Measurements from ENCODE around the gene LONRF2.

The LONRF2 gene

DNA sequence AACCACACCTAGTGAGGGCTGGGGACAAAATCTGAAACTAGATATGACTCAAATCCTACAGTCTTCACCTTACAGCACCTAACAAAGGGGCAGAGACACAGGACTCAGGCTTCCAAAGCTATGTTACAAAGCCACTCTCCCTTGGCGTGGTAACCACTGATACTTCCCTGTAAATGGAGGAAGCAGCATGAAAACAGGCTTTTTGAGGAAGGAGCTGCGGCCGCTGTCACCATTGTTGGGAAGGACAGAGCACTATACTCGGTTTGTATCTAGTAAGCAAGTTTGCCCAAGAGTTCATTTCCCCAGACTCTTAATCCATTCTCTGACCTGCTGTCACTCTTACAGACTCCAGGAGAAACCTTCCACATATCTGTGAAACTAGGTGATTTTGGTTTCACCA lies 60.3 kb downstream of the LONRF2 start:
- H3K27me3 ChIP-seq (replicated peaks; ENCODE audit: control insufficient read depth, insufficient read depth, low read length): no peaks in the 10 kb centered on the region
- H3K4me3 ChIP-seq (replicated peaks; ENCODE audit: low read depth, low read length): no peak overlapping the region
- DNase-seq (ENCODE audit: extremely low read depth, insufficient read length): no peak
- H3K36me3 ChIP-seq (ENCODE audit: control insufficient read depth, insufficient read depth, low read length): no peaks in the 10 kb centered on the region
- TF ChIP-seq, protein P1, sequence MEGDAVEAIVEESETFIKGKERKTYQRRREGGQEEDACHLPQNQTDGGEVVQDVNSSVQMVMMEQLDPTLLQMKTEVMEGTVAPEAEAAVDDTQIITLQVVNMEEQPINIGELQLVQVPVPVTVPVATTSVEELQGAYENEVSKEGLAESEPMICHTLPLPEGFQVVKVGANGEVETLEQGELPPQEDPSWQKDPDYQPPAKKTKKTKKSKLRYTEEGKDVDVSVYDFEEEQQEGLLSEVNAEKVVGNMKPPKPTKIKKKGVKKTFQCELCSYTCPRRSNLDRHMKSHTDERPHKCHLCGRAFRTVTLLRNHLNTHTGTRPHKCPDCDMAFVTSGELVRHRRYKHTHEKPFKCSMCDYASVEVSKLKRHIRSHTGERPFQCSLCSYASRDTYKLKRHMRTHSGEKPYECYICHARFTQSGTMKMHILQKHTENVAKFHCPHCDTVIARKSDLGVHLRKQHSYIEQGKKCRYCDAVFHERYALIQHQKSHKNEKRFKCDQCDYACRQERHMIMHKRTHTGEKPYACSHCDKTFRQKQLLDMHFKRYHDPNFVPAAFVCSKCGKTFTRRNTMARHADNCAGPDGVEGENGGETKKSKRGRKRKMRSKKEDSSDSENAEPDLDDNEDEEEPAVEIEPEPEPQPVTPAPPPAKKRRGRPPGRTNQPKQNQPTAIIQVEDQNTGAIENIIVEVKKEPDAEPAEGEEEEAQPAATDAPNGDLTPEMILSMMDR (IDR thresholded peaks at IDR 0.05; ENCODE audit: insufficient read depth, low read length, poor library complexity, severe bottlenecking): no peak

DNA sequence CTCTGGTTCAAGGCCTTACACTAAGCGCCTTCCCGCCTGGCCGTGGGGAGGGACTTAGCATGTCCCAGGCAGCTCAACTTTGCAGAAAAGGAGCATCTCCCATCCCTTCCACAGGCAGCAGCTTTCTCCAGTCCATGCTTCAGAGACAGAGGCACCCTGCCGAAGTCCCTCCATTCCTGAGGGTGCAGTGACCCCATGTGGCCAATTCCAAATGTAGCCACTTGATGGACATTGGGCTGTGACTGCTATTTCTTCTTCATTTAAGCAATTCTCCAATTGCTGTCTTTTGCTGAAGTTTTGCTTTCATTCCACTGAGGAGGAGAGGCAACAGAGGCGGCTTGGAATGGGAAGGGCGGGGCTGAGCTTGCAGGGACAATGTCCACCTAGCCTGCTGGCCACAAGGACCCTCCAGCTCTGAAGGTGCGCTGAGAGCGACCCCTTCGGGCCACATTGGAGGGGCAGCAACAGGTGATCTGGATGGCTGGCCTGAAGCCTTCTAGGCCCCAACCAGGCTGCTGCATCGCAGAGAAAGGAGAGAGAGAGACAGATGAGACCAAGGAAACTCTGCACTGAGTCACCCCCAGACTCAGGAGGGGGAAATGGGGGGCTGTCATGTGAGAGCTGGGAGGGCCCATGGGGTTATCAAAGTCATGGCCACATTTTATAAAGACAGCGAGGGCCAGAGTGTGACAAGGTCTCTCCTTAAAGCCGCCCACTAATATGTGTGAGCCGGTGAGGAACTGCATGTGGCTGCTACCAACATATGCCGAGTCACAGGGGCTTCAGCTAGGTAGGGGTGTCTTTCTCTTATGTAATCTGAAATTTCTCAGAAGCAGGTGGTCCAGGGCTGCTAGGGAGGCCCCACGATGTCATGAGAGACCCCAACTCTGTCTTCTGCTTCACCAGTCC lies 61.3 kb downstream of the LONRF2 start:
- H3K36me3 ChIP-seq (ENCODE audit: control insufficient read depth, insufficient read depth, low read length): no peaks in the 10 kb centered on the region
- TF ChIP-seq, protein P1 (IDR thresholded peaks at IDR 0.05; ENCODE audit: insufficient read depth, low read length, poor library complexity, severe bottlenecking): peak; percentile 42
- H3K4me3 ChIP-seq (replicated peaks; ENCODE audit: low read depth, low read length): no peak overlapping the region
- no peak for DNase-seq (ENCODE audit: extremely low read depth, insufficient read length)
- H3K27me3 ChIP-seq (replicated peaks; ENCODE audit: control insufficient read depth, insufficient read depth, low read length): no peaks in the 10 kb centered on the region

DNA sequence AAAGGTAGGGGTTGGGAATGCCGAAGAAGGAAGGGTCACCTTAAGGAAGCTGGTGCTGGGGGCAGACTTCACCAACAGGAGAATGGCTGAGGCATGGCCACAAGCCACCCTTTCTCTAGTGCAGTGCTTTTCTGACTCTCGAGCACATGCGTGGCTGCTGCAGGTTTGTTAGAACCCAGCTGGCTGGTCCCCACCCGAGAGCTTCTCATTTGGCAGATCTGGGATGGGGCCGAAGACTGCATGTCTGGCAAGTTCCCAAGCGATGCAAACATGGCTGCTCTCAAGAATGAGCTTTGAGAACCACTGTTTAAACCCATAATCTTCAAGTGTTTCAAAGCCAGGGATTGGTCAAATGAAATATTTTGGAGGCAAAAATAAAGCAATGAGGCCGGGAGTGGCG lies 63.2 kb downstream of the LONRF2 start:
- no peak overlapping the region for H3K4me3 ChIP-seq (replicated peaks; ENCODE audit: low read depth, low read length)
- no peaks in the 10 kb centered on the region for H3K36me3 ChIP-seq (ENCODE audit: control insufficient read depth, insufficient read depth, low read length)
- TF ChIP-seq, protein P1 (IDR thresholded peaks at IDR 0.05; ENCODE audit: insufficient read depth, low read length, poor library complexity, severe bottlenecking): no peak
- no peak for DNase-seq (ENCODE audit: extremely low read depth, insufficient read length)
- H3K27me3 ChIP-seq (replicated peaks; ENCODE audit: control insufficient read depth, insufficient read depth, low read length): no peaks in the 10 kb centered on the region

GRCh38 chr2:100257939-100258338 lies 64.4 kb downstream of the LONRF2 start:
- Histone ChIP-seq H3K4me3 (replicated peaks; ENCODE audit: low read depth, low read length) (no peak overlapping the region), H3K36me3 (ENCODE audit: control insufficient read depth, insufficient read depth, low read length) (no peaks in the 10 kb centered on the region), H3K27me3 (replicated peaks; ENCODE audit: control insufficient read depth, insufficient read depth, low read length) (no peaks in the 10 kb centered on the region)
- no peak for DNase-seq (ENCODE audit: extremely low read depth, insufficient read length)
- TF ChIP-seq, protein P1 (IDR thresholded peaks at IDR 0.05; ENCODE audit: insufficient read depth, low read length, poor library complexity, severe bottlenecking): no peak

GRCh38 chr2:100256849-100257248 lies 65.5 kb downstream of the LONRF2 start:
- no peak for DNase-seq (ENCODE audit: extremely low read depth, insufficient read length)
- Histone ChIP-seq H3K27me3 (replicated peaks; ENCODE audit: control insufficient read depth, insufficient read depth, low read length) (no peaks in the 10 kb centered on the region), H3K36me3 (ENCODE audit: control insufficient read depth, insufficient read depth, low read length) (no peaks in the 10 kb centered on the region), H3K4me3 (replicated peaks; ENCODE audit: low read depth, low read length) (no peak overlapping the region)
- TF ChIP-seq, protein P1 (IDR thresholded peaks at IDR 0.05; ENCODE audit: insufficient read depth, low read length, poor library complexity, severe bottlenecking): no peak

All from GM06990 (cell line).